Cardiac fibroblast (primary cell): ENCODE data around the gene LEFTY1.

Experiments used
- DNase-seq, 2 donors: peaks; one replicate each; pipeline versions ENCODE4 v3.0.0 to v3.0.0-alpha.2; 2010; ENCODE audit warnings: low read depth in 2 of 2
- H3K4me3 ChIP-seq, 2 donors: replicated peaks in 1 of 2; 1 replicate in 1 of 2; 2 replicates in 1 of 2; pipeline ENCODE4 v1.5.1; 2011; ENCODE audit warnings: low read depth in 2 of 2, low read length in 2 of 2, mild to moderate bottlenecking in 2 of 2, moderate library complexity in 1 of 2
- TF ChIP-seq, protein P1 (sequence below): IDR thresholded peaks from one replicate; pipeline ENCODE4 v1.5.1; 2011; ENCODE audit warnings: low read depth, mild to moderate bottlenecking, low read length, inconsistent platforms

Gene LEFTY1

DNA sequence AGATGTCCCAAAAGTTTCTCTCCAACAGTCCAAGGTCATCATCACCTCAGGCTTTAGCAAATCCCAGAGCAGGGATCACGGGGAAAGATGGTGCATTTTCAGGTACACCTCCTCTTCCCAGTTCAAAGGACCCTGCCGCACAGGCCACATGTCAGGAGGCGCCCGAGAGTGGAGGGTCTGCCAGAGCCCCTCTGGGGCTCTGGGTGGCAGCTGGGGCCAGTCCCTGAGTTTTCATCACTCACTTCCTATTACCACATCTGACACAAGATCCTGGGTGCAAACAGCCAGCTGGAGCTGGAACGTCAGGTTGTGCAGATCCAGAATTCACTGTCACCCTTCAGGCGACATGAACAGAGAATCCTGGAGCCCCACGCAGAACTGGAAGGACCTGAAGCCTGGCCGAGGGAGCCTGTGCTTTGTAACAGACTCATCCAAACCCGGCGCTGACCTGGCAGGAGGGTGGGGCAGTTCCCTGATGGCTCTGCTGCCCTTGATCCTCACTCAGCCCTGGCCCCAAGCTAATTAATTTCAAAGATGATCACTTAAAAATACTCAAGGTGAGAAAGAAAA lies 15.6 kb downstream of the LEFTY1 start:
- no peak overlapping the region for H3K4me3 ChIP-seq
- DNase-seq = no peak
- TF ChIP-seq, protein P1, sequence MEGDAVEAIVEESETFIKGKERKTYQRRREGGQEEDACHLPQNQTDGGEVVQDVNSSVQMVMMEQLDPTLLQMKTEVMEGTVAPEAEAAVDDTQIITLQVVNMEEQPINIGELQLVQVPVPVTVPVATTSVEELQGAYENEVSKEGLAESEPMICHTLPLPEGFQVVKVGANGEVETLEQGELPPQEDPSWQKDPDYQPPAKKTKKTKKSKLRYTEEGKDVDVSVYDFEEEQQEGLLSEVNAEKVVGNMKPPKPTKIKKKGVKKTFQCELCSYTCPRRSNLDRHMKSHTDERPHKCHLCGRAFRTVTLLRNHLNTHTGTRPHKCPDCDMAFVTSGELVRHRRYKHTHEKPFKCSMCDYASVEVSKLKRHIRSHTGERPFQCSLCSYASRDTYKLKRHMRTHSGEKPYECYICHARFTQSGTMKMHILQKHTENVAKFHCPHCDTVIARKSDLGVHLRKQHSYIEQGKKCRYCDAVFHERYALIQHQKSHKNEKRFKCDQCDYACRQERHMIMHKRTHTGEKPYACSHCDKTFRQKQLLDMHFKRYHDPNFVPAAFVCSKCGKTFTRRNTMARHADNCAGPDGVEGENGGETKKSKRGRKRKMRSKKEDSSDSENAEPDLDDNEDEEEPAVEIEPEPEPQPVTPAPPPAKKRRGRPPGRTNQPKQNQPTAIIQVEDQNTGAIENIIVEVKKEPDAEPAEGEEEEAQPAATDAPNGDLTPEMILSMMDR = no peak

DNA sequence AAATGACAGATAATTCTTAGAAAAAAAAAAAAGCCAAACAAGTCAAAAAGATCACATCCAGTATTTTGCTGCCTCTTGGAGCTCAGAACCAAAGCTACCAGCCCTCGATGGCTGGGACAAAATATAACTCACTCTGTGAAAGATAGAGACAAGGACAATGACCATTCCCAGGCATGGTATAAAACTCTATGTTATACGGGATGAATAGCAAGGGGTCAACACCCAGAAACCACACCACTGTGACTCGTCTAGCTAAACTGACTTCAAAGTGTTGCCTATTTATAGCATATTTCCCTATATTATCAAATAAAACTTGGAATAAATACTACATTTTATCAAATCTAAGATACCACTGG lies 16.9 kb downstream of the LEFTY1 start:
- H3K4me3 ChIP-seq = no peak overlapping the region
- TF ChIP-seq, protein P1 = no peak
- no peak for DNase-seq

DNA sequence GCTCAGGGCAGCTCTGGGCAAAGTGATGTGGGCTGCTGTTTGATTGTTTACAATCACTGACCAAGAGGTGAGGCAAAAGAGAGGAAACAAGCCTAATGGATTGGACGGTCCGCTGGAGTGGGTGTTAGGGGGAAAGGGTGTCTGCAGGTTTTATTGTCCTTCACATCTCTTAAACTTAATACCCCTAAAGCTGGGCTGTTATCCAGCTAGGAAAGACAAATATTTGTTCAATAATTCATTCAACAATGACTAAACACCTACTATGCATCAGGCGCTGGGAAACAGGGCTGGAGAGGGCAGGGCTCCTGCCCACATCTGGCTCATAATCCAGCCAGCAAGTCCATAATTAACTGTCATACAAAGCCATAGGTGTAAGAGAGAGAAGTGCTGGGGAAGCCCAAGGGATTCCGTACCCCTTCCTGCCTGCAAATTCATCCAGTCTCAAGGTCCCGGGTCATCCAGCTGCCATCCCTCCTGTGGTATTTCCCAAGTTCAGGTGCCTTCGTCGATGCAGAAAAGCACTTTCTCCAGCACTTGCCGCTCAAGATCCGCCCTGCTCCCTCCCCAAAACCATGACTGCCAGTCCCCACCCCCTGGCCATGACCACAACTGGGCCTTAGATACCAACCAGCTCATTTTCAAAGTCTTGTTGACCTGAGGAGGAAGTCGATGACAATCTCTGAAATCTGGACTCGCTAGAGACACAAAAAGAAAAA lies 17.4 kb downstream of the LEFTY1 start:
- TF ChIP-seq, protein P1 = no peak
- DNase-seq = peak in 1 of 2 donors; percentile 30
- H3K4me3 ChIP-seq = no peak overlapping the region

DNA sequence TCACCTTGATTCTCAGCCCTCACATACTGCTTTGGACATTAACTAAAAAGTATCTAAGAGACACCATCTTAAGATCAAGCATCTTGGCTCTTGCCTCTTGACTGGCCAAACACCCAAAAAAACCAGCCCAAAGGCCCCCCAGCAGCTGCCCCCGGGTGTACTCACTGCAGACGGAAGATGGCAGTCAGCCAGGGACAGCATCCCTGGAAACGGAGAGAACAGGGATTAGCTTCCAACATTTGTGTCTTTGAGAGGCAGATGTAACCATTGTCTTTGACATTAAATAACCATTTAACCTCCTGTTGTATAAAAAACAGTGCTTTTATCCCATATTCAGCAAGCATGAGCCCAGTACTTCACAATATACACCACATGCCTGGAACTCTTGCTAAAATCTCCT lies 18.0 kb downstream of the LEFTY1 start:
- DNase-seq = no peak
- TF ChIP-seq, protein P1 = no peak
- H3K4me3 ChIP-seq = no peak overlapping the region

DNA sequence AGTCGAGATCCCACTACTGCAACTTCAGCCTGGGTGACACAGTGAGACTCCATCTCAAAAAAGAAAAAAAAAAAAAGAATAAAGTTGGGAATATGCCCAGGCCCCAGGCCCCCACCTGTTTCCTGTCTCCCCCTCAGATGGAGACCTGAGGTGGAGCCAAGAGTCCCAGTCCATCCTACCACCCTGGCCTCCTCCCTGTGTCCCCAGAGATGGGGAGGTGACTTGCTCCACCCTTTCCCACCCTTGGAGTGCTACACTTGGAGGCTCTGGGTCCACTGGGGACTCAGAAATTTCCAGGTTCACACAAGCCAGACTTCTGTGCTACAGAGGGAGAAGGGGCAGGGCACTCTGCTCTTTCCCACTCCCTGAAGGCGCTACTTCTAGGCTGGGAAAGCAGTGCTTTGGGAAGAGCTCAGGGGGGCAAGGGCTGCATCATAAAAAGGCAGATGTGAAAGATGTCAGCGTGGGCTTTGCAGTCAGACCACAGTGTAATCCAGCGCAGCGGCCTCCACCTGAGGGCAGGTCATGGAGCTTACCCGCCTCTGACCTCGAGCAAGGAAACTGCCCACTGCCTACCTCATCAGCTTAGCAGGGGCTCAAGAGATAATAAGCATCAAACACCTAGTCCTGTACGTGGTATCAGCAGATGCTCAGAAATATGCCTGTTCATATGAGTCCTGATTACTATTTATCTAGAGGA lies 20.2 kb downstream of the LEFTY1 start:
- TF ChIP-seq, protein P1 = no peak
- DNase-seq = no peak
- H3K4me3 ChIP-seq = no peak overlapping the region

DNA sequence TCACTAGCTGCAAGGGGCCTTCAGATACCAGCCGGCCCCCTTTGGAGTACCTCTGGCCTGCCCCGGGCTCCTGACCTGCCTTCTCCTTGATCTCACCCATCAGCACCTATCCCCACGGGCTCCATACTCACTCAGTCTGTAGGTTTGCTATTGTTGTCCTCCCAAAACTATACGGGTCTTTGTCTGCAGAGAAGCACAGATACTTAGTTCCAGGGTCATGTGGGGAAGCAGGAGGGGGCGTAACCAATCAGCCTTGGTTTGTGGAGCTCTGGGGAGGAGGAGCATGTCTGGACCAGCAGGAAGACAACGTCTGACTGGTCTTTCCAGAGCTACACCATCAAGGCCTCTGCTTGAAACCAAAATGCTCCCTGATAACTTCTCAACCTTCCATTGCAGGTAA lies 22.0 kb downstream of the LEFTY1 start:
- DNase-seq = no peak
- no peak overlapping the region for H3K4me3 ChIP-seq
- TF ChIP-seq, protein P1 = no peak
